Measurements from ENCODE around the gene POU3F1. TPM values are rescaled to one million over a fixed set of nuclear protein-coding genes. Genes with fewer than 3 reads are reported as not detected.

POU3F1 gene
- total and polyA plus RNA-seq, 10 of the 15 experiments (the other 5 are each of a cell fraction or from before 2014, with no cell fraction given), result 0.04 to 0.53 (median 0.10) TPM; not detected in 3

DNA sequence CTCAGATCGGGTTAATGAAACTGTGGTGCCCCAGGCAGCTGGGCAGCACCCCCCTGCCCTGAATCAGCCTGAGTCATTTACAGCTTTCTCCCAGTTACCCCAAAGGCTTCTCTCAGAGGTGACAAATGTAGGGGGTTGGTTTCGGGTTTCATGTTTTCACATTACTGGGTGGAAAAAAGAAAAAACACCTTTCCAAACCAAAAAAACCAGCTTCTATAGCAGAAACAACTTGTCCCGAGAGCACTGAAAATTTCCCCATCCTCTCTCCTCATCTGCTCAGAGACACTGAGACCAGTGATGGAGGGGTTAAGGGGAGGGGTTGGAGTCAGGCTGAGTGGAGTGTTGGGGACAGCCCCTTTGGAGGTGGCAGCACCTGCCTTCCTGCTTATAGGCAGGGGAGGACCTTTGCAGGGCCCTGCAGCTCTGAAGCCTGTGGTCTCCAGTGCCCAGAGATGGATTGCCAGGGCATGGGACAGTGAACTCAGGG is 18.4 kb downstream of the POU3F1 start (continued):
- TF ChIP-seq ETV6 (conservative IDR thresholded peaks at IDR 0.05 in 1 of 2, IDR thresholded peaks at IDR 0.05 in 1 of 2; ENCODE audit: borderline replicate concordance in 1 of 2, low read depth in 1 of 2) (peak in 1 of 2 experiments; percentile 68; a peak in 1 of 4 replicates), KDM1A (IDR thresholded peaks at IDR 0.05; ENCODE audit: borderline replicate concordance) (no peak), BMI1 (IDR thresholded peaks at IDR 0.05; ENCODE audit: borderline replicate concordance) (peak; percentile 52; the same call in 1 of the 2 replicates), SREBF2 (IDR thresholded peaks at IDR 0.05; ENCODE audit: low read length) (no peak), FOXM1 (IDR thresholded peaks at IDR 0.05; ENCODE audit: low read depth, low read length) (peak; percentile 85; the same call in 1 of the 2 replicates), RB1 (IDR thresholded peaks at IDR 0.05; ENCODE audit: borderline replicate concordance) (no peak), ZNF207 (IDR thresholded peaks at IDR 0.05; ENCODE audit: borderline replicate concordance) (peak; percentile 13; the same call in 1 of the 2 replicates), POLR2AphosphoS2 (IDR thresholded peaks at IDR 0.05; ENCODE audit: low read depth, low read length) (no peak), POLR2AphosphoS5 (IDR thresholded peaks at IDR 0.05; ENCODE audit: low read length) (0 out of 2 replicates have a peak, but pooled peaks have one; percentile 49), CHD1 (IDR thresholded peaks at IDR 0.05; ENCODE audit: low read depth, low read length) (no peak), MTA3 (IDR thresholded peaks at IDR 0.05; ENCODE audit: borderline replicate concordance, low read length) (peak; percentile 91; the same call in 1 of the 2 replicates), E2F8 (IDR thresholded peaks at IDR 0.05; ENCODE audit: low read depth, partially characterized antibody) (no peak), CREM (IDR thresholded peaks at IDR 0.05; ENCODE audit: low read depth) (peak; percentile 80), ATF7 (IDR thresholded peaks at IDR 0.05; ENCODE audit: low read depth) (peak; percentile 79), SUPT20H (IDR thresholded peaks at IDR 0.05; ENCODE audit: borderline replicate concordance, control insufficient read depth, low read depth, low read length) (no peak), IKZF1 (conservative IDR thresholded peaks at IDR 0.05) (peak; percentile 98), BACH1 (IDR thresholded peaks at IDR 0.05; ENCODE audit: borderline replicate concordance) (peak; percentile 55; the same call in 1 of the 2 replicates), SKIL (IDR thresholded peaks at IDR 0.05; ENCODE audit: low read depth, poor library complexity, severe bottlenecking) (peak; percentile 95)
- TF ChIP-seq, protein P1, sequence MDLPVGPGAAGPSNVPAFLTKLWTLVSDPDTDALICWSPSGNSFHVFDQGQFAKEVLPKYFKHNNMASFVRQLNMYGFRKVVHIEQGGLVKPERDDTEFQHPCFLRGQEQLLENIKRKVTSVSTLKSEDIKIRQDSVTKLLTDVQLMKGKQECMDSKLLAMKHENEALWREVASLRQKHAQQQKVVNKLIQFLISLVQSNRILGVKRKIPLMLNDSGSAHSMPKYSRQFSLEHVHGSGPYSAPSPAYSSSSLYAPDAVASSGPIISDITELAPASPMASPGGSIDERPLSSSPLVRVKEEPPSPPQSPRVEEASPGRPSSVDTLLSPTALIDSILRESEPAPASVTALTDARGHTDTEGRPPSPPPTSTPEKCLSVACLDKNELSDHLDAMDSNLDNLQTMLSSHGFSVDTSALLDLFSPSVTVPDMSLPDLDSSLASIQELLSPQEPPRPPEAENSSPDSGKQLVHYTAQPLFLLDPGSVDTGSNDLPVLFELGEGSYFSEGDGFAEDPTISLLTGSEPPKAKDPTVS (IDR thresholded peaks at IDR 0.05; ENCODE audit: low read depth, low read length), result no peak
- TF ChIP-seq, protein P2, sequence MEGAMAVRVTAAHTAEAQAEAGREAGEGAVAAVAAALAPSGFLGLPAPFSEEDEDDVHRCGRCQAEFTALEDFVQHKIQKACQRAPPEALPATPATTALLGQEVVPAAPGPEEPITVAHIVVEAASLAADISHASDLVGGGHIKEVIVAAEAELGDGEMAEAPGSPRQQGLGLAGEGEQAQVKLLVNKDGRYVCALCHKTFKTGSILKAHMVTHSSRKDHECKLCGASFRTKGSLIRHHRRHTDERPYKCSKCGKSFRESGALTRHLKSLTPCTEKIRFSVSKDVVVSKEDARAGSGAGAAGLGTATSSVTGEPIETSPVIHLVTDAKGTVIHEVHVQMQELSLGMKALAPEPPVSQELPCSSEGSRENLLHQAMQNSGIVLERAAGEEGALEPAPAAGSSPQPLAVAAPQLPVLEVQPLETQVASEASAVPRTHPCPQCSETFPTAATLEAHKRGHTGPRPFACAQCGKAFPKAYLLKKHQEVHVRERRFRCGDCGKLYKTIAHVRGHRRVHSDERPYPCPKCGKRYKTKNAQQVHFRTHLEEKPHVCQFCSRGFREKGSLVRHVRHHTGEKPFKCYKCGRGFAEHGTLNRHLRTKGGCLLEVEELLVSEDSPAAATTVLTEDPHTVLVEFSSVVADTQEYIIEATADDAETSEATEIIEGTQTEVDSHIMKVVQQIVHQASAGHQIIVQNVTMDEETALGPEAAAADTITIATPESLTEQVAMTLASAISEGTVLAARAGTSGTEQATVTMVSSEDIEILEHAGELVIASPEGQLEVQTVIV (IDR thresholded peaks at IDR 0.05; ENCODE audit: borderline replicate concordance, partially characterized antibody), result no peak

All from GM12878 (cell line).